ENCODE results near the gene MYEF2. TPM values are rescaled to one million over a fixed set of nuclear protein-coding genes. Genes with fewer than 3 reads are reported as not detected.

The MYEF2 gene
- total RNA-seq, 1 donor from 2014 or later = 88.0 TPM

Other genes starting within 250 kb of the MYEF2 start
- gene SLC24A5, start 57.3 kb downstream of the MYEF2 start, total RNA-seq = not detected
- gene CTXN2, start 13.4 kb upstream of the MYEF2 start, total RNA-seq = 0.25 TPM
- 0.98 TPM for gene SLC12A1, start 28.0 kb upstream of the MYEF2 start, total RNA-seq
- gene DUT, start 153.1 kb upstream of the MYEF2 start, total RNA-seq = 47.5 TPM